WTC11 (cell line): Measurements from ENCODE around the gene EMX1. TPM values are rescaled to one million over a fixed set of nuclear protein-coding genes. Genes with fewer than 3 reads are reported as not detected.

ENCODE experiments used
- ATAC-seq: fragments of 200-7000 bp; cut with Tn5 transposase; 2 replicates; pipeline ENCODE4 v1.10.0; 2021; ENCODE audit warnings: mild to moderate bottlenecking, moderate library complexity
- CTCF ChIA-PET: fragments of 300-600 bp; sonication (Branson Sonifier 250); formaldehyde crosslinking; loops from one replicate; lab custom pipeline; 2021; ENCODE audit warnings: antibody characterized with exemption; lab: Charles Lee
- POLR2A ChIA-PET: fragments of 350-600 bp; sonication (Branson Sonifier 250); formaldehyde crosslinking; loops from one replicate; lab custom pipeline; 2021; ENCODE audit warnings: antibody characterized with exemption; lab: Charles Lee
- DNase-seq: peaks from one replicate; pipeline ENCODE4 v3.0.0; 2021; ENCODE audit warnings: low spot score
- H3K27ac Mint-ChIP-seq: 2 replicates; pipeline ENCODE4 v1.8.0; 2021; ENCODE audit warnings: mixed read lengths
- H3K27me3 Mint-ChIP-seq: 2 replicates; pipeline ENCODE4 v1.8.0; 2021; ENCODE audit warnings: low read depth, mild to moderate bottlenecking, moderate library complexity, mixed read lengths
- H3K36me3 Mint-ChIP-seq: 2 replicates; pipeline ENCODE4 v1.8.0; 2021; ENCODE audit warnings: mixed read lengths
- H3K4me1 Mint-ChIP-seq: 2 replicates; pipeline ENCODE4 v1.8.0; 2022; ENCODE audit warnings: mixed read lengths
- H3K4me3 Mint-ChIP-seq: 2 replicates; pipeline ENCODE4 v1.8.0; 2021; ENCODE audit warnings: mild to moderate bottlenecking, moderate library complexity, mixed read lengths
- H3K9me3 Mint-ChIP-seq: 2 replicates; pipeline ENCODE4 v1.8.0; 2021; ENCODE audit warnings: mixed read lengths
- ATF1 ChIP-seq: sonication (generic); formaldehyde crosslinking; IDR thresholded peaks from 2 replicates; pipeline ENCODE4 v1.8.1; 2023; ENCODE audit warnings: mild to moderate bottlenecking, moderate library complexity, missing genetic modification reagents
- EMX1 ChIP-seq: fragments of 250-450 bp; sonication (Bioruptor Pico); IDR thresholded peaks from 2 replicates; pipeline ENCODE4 v1.8.0; 2021; ENCODE audit warnings: mild to moderate bottlenecking
- FOXP1 ChIP-seq: sonication (generic); formaldehyde crosslinking; IDR thresholded peaks from 2 replicates; pipeline ENCODE4 v1.8.0; 2022; ENCODE audit warnings: missing genetic modification reagents, mild to moderate bottlenecking, moderate library complexity, borderline replicate concordance
- GRHL2 ChIP-seq: fragments of 250-450 bp; sonication (Bioruptor Pico); IDR thresholded peaks from 2 replicates; pipeline ENCODE4 v1.8.0; 2022; ENCODE audit warnings: mild to moderate bottlenecking, moderate library complexity; ENCODE audit not compliant: insufficient replicate concordance, severe bottlenecking
- GTF2I ChIP-seq: fragments of 250-450 bp; sonication (Bioruptor Pico); conservative IDR thresholded peaks from 2 replicates; pipeline ENCODE4 v1.4.0; 2021; ENCODE audit warnings: mild to moderate bottlenecking
- HMGXB4 ChIP-seq: sonication (generic); formaldehyde crosslinking; IDR thresholded peaks from 2 replicates; pipeline ENCODE4 v1.8.1; 2023; ENCODE audit warnings: mild to moderate bottlenecking, moderate library complexity, missing genetic modification reagents
- IRF1 ChIP-seq: sonication (generic); formaldehyde crosslinking; IDR thresholded peaks from 2 replicates; pipeline ENCODE4 v1.8.0; 2023; ENCODE audit warnings: missing genetic modification reagents
- MAX ChIP-seq: sonication (generic); formaldehyde crosslinking; IDR thresholded peaks from 2 replicates; pipeline ENCODE4 v1.8.0; 2022; ENCODE audit warnings: mild to moderate bottlenecking, missing genetic modification reagents
- MLX ChIP-seq: sonication (generic); formaldehyde crosslinking; IDR thresholded peaks from 2 replicates; pipeline ENCODE4 v1.8.1; 2023; ENCODE audit warnings: mild to moderate bottlenecking, missing genetic modification reagents, moderate library complexity
- MXD4 ChIP-seq: fragments of 250-450 bp; sonication (Bioruptor Pico); IDR thresholded peaks from 2 replicates; pipeline ENCODE4 v1.8.0; 2021; ENCODE audit warnings: mild to moderate bottlenecking, moderate library complexity, borderline replicate concordance
- NFE2L1 ChIP-seq: sonication (generic); formaldehyde crosslinking; IDR thresholded peaks from 2 replicates; pipeline ENCODE4 v1.8.1; 2023; ENCODE audit warnings: missing genetic modification reagents
- NR1H2 ChIP-seq: sonication (generic); formaldehyde crosslinking; IDR thresholded peaks from 2 replicates; pipeline ENCODE4 v1.9.0; 2021; ENCODE audit warnings: mild to moderate bottlenecking, moderate library complexity, missing genetic modification reagents
- NR3C1 ChIP-seq: sonication (generic); formaldehyde crosslinking; conservative IDR thresholded peaks from 2 replicates; pipeline ENCODE4 v1.8.1; 2023; ENCODE audit warnings: low read depth, mild to moderate bottlenecking, missing genetic modification reagents
- PREB ChIP-seq: sonication (generic); formaldehyde crosslinking; IDR thresholded peaks from 2 replicates; pipeline ENCODE4 v1.8.1; 2022; ENCODE audit warnings: mild to moderate bottlenecking, missing genetic modification reagents, moderate library complexity, borderline replicate concordance
- RORB ChIP-seq: fragments of 250-450 bp; sonication (Bioruptor Pico); IDR thresholded peaks from 2 replicates; pipeline ENCODE4 v1.9.0; 2021; ENCODE audit warnings: mild to moderate bottlenecking
- SMAD3 ChIP-seq: sonication (generic); formaldehyde crosslinking; IDR thresholded peaks from 2 replicates; pipeline ENCODE4 v1.8.0; 2022; ENCODE audit warnings: missing genetic modification reagents, mild to moderate bottlenecking, borderline replicate concordance
- TEAD1 ChIP-seq: sonication (generic); formaldehyde crosslinking; IDR thresholded peaks from 2 replicates; pipeline ENCODE4 v1.8.0; 2022; ENCODE audit warnings: mild to moderate bottlenecking, missing genetic modification reagents
- USF2 ChIP-seq: sonication (generic); formaldehyde crosslinking; IDR thresholded peaks from 2 replicates; pipeline ENCODE4 v1.8.1; 2023; ENCODE audit warnings: mild to moderate bottlenecking, missing genetic modification reagents, moderate library complexity
- ZNF281 ChIP-seq: sonication (generic); formaldehyde crosslinking; IDR thresholded peaks from 2 replicates; pipeline ENCODE4 v1.8.0; 2023; ENCODE audit warnings: mild to moderate bottlenecking, missing genetic modification reagents
- ZNF317 ChIP-seq: sonication (generic); formaldehyde crosslinking; IDR thresholded peaks from 2 replicates; pipeline ENCODE4 v1.8.1; 2023; ENCODE audit warnings: low read depth, mild to moderate bottlenecking, moderate library complexity, missing genetic modification reagents, borderline replicate concordance
- ZNF423 ChIP-seq: fragments of 250-450 bp; sonication (Bioruptor Pico); IDR thresholded peaks from 2 replicates; pipeline ENCODE4 v2.1.2; 2022; ENCODE audit warnings: mild to moderate bottlenecking, moderate library complexity
- ZNF671 ChIP-seq: fragments of 250-450 bp; sonication (Bioruptor Pico); IDR thresholded peaks from 2 replicates; pipeline ENCODE4 v1.8.0; 2021; ENCODE audit warnings: mild to moderate bottlenecking
- ZSCAN18 ChIP-seq: fragments of 250-450 bp; sonication (Bioruptor Pico); IDR thresholded peaks from 2 replicates; pipeline ENCODE4 v2.1.2; 2022; ENCODE audit warnings: mild to moderate bottlenecking, moderate library complexity
- total RNA-seq: library from RNA; stranded (reverse); gene quantifications from 3 replicates; pipeline ENCODE4 v1.2.3, GENCODE V29; 2021

Gene EMX1
- total RNA-seq, 1 experiment from 2014 or later, result 3.8 TPM

- no peak for TF ChIP-seq ZNF671 (CRISPR knock-in tag)
- TF ChIP-seq NR1H2 (CRISPR knock-in tag), result no peak
- TF ChIP-seq RORB (CRISPR knock-in tag), result no peak
- no peak for TF ChIP-seq GRHL2 (CRISPR knock-in tag)
- no peak for TF ChIP-seq GTF2I (CRISPR knock-in tag)
- TF ChIP-seq MAX, result no peak
Observed at GRCh38 chr2:72921088-72921851, 4.0 kb downstream of the EMX1 start (continued).

- H3K9me3 Mint-ChIP-seq, result no peaks in the 10 kb centered on the region
- no peak for ATAC-seq
- H3K36me3 Mint-ChIP-seq, result peaks cover 6% of the 10 kb centered on the region
- no peak overlapping the region for H3K27ac Mint-ChIP-seq
- TF ChIP-seq ZNF281 (CRISPR knock-in tag), result no peak
- no peak for TF ChIP-seq MLX (CRISPR knock-in tag)
- no peak for TF ChIP-seq MXD4 (CRISPR knock-in tag)
- no peak for TF ChIP-seq ZNF423 (CRISPR knock-in tag)
- no peak for TF ChIP-seq IRF1 (CRISPR knock-in tag)
- TF ChIP-seq USF2 (CRISPR knock-in tag), result no peak
- no peak for TF ChIP-seq EMX1
- no peak for TF ChIP-seq NR3C1 (CRISPR knock-in tag)
- no peak for TF ChIP-seq GTF2I (CRISPR knock-in tag)
- no peak for TF ChIP-seq ZNF317
- no peak for TF ChIP-seq SMAD3 (CRISPR knock-in tag)
- no peak for TF ChIP-seq ATF1
- no peak for TF ChIP-seq NFE2L1 (CRISPR knock-in tag)
- no peak for TF ChIP-seq ZSCAN18
- TF ChIP-seq HMGXB4 (CRISPR knock-in tag), result no peak
- no peak for TF ChIP-seq TEAD1 (CRISPR knock-in tag)
- TF ChIP-seq FOXP1 (CRISPR knock-in tag), result no peak
- no peak for TF ChIP-seq PREB
- no peak for TF ChIP-seq GRHL2 (CRISPR knock-in tag)
- ChIA-PET CTCF (interaction anchor here (1.2 to 8.3 kb wide), 3 partner anchors 28 to 255 kb away, joined by 3 to 113 read pairs (median 44); no protein-coding TSS in a partner anchor), POLR2A (interaction anchor here (1.0 kb wide), 1 partner anchor 29 kb away, joined by 4 read pairs; no protein-coding TSS in a partner anchor)
- H3K4me1 Mint-ChIP-seq, result peaks cover 38% of the 10 kb centered on the region
- DNase-seq, result no peak
- no peak overlapping the region for H3K4me3 Mint-ChIP-seq
- peaks cover 4% of the 10 kb centered on the region for H3K27me3 Mint-ChIP-seq
Observed at GRCh38 chr2:72921853-72922252, 4.5 kb downstream of the EMX1 start.
